PC-3 (cell line): ENCODE results near the gene TSC22D2. TPM values are rescaled to one million over a fixed set of nuclear protein-coding genes. Genes with fewer than 3 reads are reported as not detected.

ENCODE experiments used
- ATAC-seq: fragments of 200-7000 bp; cut with Tn5 transposase; 2 replicates; pipeline ENCODE4 v1.9.1; 2020; ENCODE audit warnings: mild to moderate bottlenecking, moderate library complexity
- BruUV-seq: library from RNA; stranded (reverse); fragments of 400-500 nt; replicated peaks from 2 replicates; lab custom pipeline; 2021; lab: Mats Ljungman, UMichigan
- CTCF ChIA-PET: fragments of 300-600 bp; sonication (Branson Sonifier 250); formaldehyde crosslinking; loops from one replicate; lab custom pipeline; 2022; ENCODE audit warnings: antibody characterized with exemption; lab: Charles Lee
- POLR2A ChIA-PET: fragments of 300-600 bp; sonication (Branson Sonifier 250); formaldehyde crosslinking; loops from one replicate; lab custom pipeline; 2022; ENCODE audit warnings: antibody characterized with exemption; ENCODE audit not compliant: unreplicated experiment; lab: Charles Lee
- DNase-seq: peaks from one replicate; pipeline ENCODE4 v3.0.0-alpha.2; 2015
- H2AFZ ChIP-seq: fragments of 300-600 bp; sonication (generic); 2 replicates; pipeline ENCODE4 v1.6.0; 2016; ENCODE audit warnings: antibody characterized with exemption, low read length
- H3F3A ChIP-seq: fragments of 300-600 bp; sonication (generic); one replicate; pipeline ENCODE4 v1.6.0; 2017; ENCODE audit warnings: antibody characterized with exemption, low read length, control low read depth, mild to moderate bottlenecking; ENCODE audit not compliant: unreplicated experiment
- H3K27ac ChIP-seq: fragments of 300-600 bp; sonication (generic); 2 replicates; pipeline ENCODE4 v1.5.1; 2016; ENCODE audit warnings: mild to moderate bottlenecking, low read length
- H3K27me3 ChIP-seq: fragments of 300-600 bp; sonication (generic); 2 replicates; pipeline ENCODE4 v1.6.1; 2016; ENCODE audit warnings: low read length, mixed read lengths
- H3K36me3 ChIP-seq: fragments of 300-600 bp; sonication (generic); 2 replicates; pipeline ENCODE4 v1.6.1; 2016; ENCODE audit warnings: low read depth, mixed run types, low read length, mixed read lengths
- H3K4me1 ChIP-seq: fragments of 300-600 bp; sonication (generic); 2 replicates; pipeline ENCODE4 v1.5.1; 2016; ENCODE audit warnings: low read length; ENCODE audit not compliant: insufficient read depth
- H3K4me2 ChIP-seq: fragments of 300-600 bp; sonication (generic); 2 replicates; pipeline ENCODE4 v1.6.0; 2016; ENCODE audit warnings: low read length
- H3K4me3 ChIP-seq: fragments of 300-600 bp; sonication (generic); 2 replicates; pipeline ENCODE4 v1.5.1; 2016; ENCODE audit warnings: mild to moderate bottlenecking, low read length, mixed read lengths
- H3K79me2 ChIP-seq: fragments of 300-600 bp; sonication (generic); 2 replicates; pipeline ENCODE4 v1.6.1; 2017; ENCODE audit warnings: low read length, mixed read lengths
- H3K9ac ChIP-seq: fragments of 300-600 bp; sonication (generic); 2 replicates; pipeline ENCODE4 v1.6.0; 2016; ENCODE audit warnings: mild to moderate bottlenecking, low read length
- H3K9me2 ChIP-seq: fragments of 300-600 bp; sonication (generic); replicated peaks from 2 replicates; pipeline ENCODE4 v1.6.1; 2016; ENCODE audit warnings: mixed run types, low read length, mixed read lengths
- H3K9me3 ChIP-seq: fragments of 300-600 bp; sonication (generic); 2 replicates; pipeline ENCODE4 v1.6.1; 2016; ENCODE audit warnings: low read length, mixed read lengths
- H4K20me1 ChIP-seq: fragments of 300-600 bp; sonication (generic); 2 replicates; pipeline ENCODE4 v1.6.1; 2016; ENCODE audit warnings: low read length, mixed read lengths
- EZH2 ChIP-seq: fragments of 300-600 bp; sonication (generic); IDR thresholded peaks from one replicate; pipeline ENCODE4 v1.6.1; 2017; ENCODE audit warnings: antibody characterized with exemption, mild to moderate bottlenecking, low read length; ENCODE audit not compliant: unreplicated experiment
- EZH2phosphoT487 ChIP-seq: fragments of 300-600 bp; sonication (generic); IDR thresholded peaks from 2 replicates; pipeline ENCODE4 v1.6.1; 2018; ENCODE audit warnings: mild to moderate bottlenecking, antibody characterized with exemption, low read length, borderline replicate concordance
- intact Hi-C: fragments of 100-400 bp; cut with micrococcal nuclease; formaldehyde crosslinking; loops from 2 replicates; pipeline ENCODE4 v1.9.0; 2023
- total RNA-seq: library from RNA; depleted of rRNA; stranded (reverse); fragments of >200 nt; gene quantifications from 2 replicates; pipeline ENCODE4 v1.2.3, GENCODE V29; 2014
- TF ChIP-seq, protein P1 (sequence below): fragments of 300-600 bp; sonication (generic); conservative IDR thresholded peaks from 2 replicates; pipeline ENCODE4 v1.5.1; 2017; ENCODE audit warnings: antibody characterized with exemption, low read depth, mild to moderate bottlenecking, low read length

Gene TSC22D2
- total RNA-seq, 1 experiment from 2014 or later: 9.6 TPM

DNA sequence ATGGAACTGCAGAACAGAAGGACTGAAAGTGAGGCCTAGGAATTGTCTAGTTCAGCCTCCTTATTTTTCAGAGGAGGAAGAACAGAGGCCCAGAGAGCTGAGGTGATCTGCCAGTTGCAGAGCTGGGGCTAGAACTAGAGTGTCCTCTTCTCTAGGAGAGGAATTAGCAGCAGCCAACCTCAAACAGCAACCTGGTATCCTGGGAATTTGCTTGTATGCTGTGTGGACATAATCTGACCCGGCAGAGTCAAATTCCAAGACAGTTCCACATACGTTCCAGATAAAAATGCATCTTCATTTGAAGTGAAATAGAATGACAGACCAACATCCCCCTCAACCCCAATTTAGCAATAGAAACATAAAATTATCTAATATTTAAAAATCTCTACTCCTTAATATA, 13.5 kb upstream of the TSC22D2 start:
- intact Hi-C loops: no loop called here
- no peak overlapping the region for H3K4me2 ChIP-seq
- no peaks in the 10 kb centered on the region for H3K36me3 ChIP-seq
- H3K9me2 ChIP-seq: no peaks in the 10 kb centered on the region
- ATAC-seq (no peak), DNase-seq (no peak)
- no peaks in the 10 kb centered on the region for H3F3A ChIP-seq
- H4K20me1 ChIP-seq: no peaks in the 10 kb centered on the region
- H2AFZ ChIP-seq: no peak overlapping the region
- POLR2A ChIA-PET: interaction anchor here (0.5 kb wide), 1 partner anchor 10 kb away, joined by 4 read pairs; no protein-coding TSS in a partner anchor
- H3K9ac ChIP-seq: no peak overlapping the region
- no TSS peak for BruUV-seq
- peaks cover 11% of the 10 kb centered on the region for H3K4me1 ChIP-seq
- no peak overlapping the region for H3K27ac ChIP-seq
- CTCF ChIA-PET: no interaction called here
- TF ChIP-seq EZH2: no peak
- no peak for TF ChIP-seq EZH2phosphoT487
- TF ChIP-seq, protein P1, sequence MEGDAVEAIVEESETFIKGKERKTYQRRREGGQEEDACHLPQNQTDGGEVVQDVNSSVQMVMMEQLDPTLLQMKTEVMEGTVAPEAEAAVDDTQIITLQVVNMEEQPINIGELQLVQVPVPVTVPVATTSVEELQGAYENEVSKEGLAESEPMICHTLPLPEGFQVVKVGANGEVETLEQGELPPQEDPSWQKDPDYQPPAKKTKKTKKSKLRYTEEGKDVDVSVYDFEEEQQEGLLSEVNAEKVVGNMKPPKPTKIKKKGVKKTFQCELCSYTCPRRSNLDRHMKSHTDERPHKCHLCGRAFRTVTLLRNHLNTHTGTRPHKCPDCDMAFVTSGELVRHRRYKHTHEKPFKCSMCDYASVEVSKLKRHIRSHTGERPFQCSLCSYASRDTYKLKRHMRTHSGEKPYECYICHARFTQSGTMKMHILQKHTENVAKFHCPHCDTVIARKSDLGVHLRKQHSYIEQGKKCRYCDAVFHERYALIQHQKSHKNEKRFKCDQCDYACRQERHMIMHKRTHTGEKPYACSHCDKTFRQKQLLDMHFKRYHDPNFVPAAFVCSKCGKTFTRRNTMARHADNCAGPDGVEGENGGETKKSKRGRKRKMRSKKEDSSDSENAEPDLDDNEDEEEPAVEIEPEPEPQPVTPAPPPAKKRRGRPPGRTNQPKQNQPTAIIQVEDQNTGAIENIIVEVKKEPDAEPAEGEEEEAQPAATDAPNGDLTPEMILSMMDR: no peak
- no peaks in the 10 kb centered on the region for H3K9me3 ChIP-seq
- H3K4me3 ChIP-seq: no peak overlapping the region
- H3K79me2 ChIP-seq: no peaks in the 10 kb centered on the region
- H3K27me3 ChIP-seq: no peaks in the 10 kb centered on the region

DNA sequence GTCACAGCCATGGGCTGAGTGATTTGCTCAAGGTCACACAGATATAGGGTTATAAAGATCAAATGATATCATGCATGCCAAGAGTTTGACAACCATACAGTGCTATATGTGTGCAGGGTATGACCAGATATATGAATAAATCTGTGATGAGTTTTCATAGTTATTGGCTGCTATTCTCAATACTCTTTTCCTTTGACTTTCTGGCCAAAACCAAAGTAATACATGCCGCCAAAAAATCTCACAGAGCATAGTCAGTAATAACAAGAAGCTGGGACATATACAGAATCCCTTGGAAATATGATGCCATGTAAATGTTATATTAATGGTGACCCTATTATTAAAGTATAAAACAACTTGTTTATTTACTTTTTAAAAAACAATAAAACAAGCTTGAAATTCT, 11.6 kb upstream of the TSC22D2 start:
- ATAC-seq (no peak), DNase-seq (no peak)
- Histone ChIP-seq H3K27ac (no peak overlapping the region), H3K9me2 (no peaks in the 10 kb centered on the region), H3K9me3 (no peaks in the 10 kb centered on the region), H3K9ac (no peak overlapping the region), H4K20me1 (no peaks in the 10 kb centered on the region), H2AFZ (no peak overlapping the region), H3K27me3 (no peaks in the 10 kb centered on the region), H3K4me3 (no peak overlapping the region), H3K79me2 (no peaks in the 10 kb centered on the region), H3F3A (no peaks in the 10 kb centered on the region), H3K4me2 (no peak overlapping the region), H3K4me1 (peaks cover 5% of the 10 kb centered on the region), H3K36me3 (no peaks in the 10 kb centered on the region)
- intact Hi-C loops: no loop called here
- TF ChIP-seq EZH2 (no peak), EZH2phosphoT487 (no peak)
- TF ChIP-seq, protein P1: no peak
- ChIA-PET CTCF (no interaction called here), POLR2A (no interaction called here)
- no TSS peak for BruUV-seq

DNA sequence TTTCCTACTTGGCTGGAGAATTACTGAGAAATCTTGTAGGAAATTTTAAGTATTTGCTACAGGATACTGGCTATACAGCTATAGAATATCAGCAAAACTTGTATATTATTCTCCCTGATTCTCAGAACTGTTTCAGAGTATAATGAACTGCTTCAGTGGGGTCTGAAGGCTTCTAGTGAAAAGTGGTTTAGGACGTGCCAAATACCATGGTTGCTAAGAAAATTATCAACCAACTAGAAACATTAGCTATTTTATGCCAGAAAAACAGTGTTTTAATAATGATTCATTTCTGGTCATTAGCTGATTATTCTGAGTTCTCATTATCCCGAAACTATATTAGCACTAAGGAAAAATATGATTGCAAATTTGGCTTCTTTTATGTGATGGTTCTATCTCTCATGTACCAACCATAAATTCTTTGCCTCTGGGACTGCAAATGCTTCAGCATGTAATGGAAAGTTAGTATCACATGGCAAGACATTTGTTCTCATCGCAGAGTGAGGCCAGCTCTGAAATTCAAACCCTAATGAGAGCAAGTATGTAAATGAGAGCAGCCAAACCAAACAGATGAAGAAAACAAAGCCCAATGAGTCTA, 11.0 kb upstream of the TSC22D2 start:
- H3K9me3 ChIP-seq: no peaks in the 10 kb centered on the region
- no peaks in the 10 kb centered on the region for H3K4me1 ChIP-seq
- H3K27ac ChIP-seq: no peak overlapping the region
- TF ChIP-seq EZH2phosphoT487 (no peak), EZH2 (no peak)
- TF ChIP-seq, protein P1: no peak
- ATAC-seq: no peak
- CTCF ChIA-PET: no interaction called here
- no peaks in the 10 kb centered on the region for H3K27me3 ChIP-seq
- no peak for DNase-seq
- no peak overlapping the region for H3K9ac ChIP-seq
- no peak overlapping the region for H3K4me2 ChIP-seq
- no peak overlapping the region for H3K4me3 ChIP-seq
- POLR2A ChIA-PET: no interaction called here
- H2AFZ ChIP-seq: no peak overlapping the region
- H3F3A ChIP-seq: no peaks in the 10 kb centered on the region
- H3K9me2 ChIP-seq: no peaks in the 10 kb centered on the region
- BruUV-seq: no TSS peak
- no peaks in the 10 kb centered on the region for H3K36me3 ChIP-seq
- no peaks in the 10 kb centered on the region for H4K20me1 ChIP-seq
- no peaks in the 10 kb centered on the region for H3K79me2 ChIP-seq
- intact Hi-C loops: no loop called here
